ENCODE measurements around the gene BTLA.

BTLA gene

GRCh38 chr3:112492124-112492523, 7.1 kb downstream of the BTLA start:
- Histone ChIP-seq H3K4me1 (ENCODE audit: control insufficient read depth in 2 of 2, insufficient read depth in 2 of 2, low read length in 2 of 2) (no peaks in the 10 kb centered on the region), H3K27ac (ENCODE audit: low read depth in 2 of 2, low read length in 2 of 2) (no peak overlapping the region), H3K4me3 (ENCODE audit: low read length in 2 of 2) (no peak overlapping the region), H3K36me3 (ENCODE audit: control insufficient read depth in 2 of 2, insufficient read depth in 2 of 2, low read length in 2 of 2) (no peaks in the 10 kb centered on the region), H3K9ac (ENCODE audit: low read depth in 1 of 2, low read length in 2 of 2) (no peak overlapping the region), H3K27me3 (ENCODE audit: control insufficient read depth in 2 of 2, insufficient read depth in 2 of 2, low read length in 2 of 2) (no peaks in the 10 kb centered on the region), H3K9me3 (ENCODE audit: control insufficient read depth in 2 of 2, low read length in 2 of 2) (no peaks in the 10 kb centered on the region)

DNA sequence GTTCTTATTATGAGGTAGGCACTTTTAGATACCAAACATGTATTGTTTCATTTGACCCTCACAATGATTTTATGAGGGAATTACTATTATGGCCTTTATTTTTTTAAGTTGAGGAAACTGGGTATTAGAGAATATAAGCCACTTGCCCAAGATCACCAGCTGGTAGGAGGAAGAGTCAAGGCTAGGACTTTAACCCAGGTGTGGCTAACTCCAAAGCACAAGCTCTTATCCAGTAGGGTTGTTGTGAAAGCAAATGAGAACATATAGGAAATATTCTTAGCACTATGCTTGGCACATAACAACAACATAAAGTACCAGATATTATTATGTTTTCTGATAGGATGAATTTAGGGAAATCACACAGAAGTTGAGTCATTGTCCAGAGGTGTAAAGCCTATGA, 7.9 kb downstream of the BTLA start:
- Histone ChIP-seq H3K9ac (ENCODE audit: low read depth in 1 of 2, low read length in 2 of 2) (no peak overlapping the region), H3K9me3 (ENCODE audit: control insufficient read depth in 2 of 2, low read length in 2 of 2) (no peaks in the 10 kb centered on the region), H3K4me1 (ENCODE audit: control insufficient read depth in 2 of 2, insufficient read depth in 2 of 2, low read length in 2 of 2) (no peaks in the 10 kb centered on the region), H3K4me3 (ENCODE audit: low read length in 2 of 2) (no peak overlapping the region), H3K36me3 (ENCODE audit: control insufficient read depth in 2 of 2, insufficient read depth in 2 of 2, low read length in 2 of 2) (no peaks in the 10 kb centered on the region), H3K27ac (ENCODE audit: low read depth in 2 of 2, low read length in 2 of 2) (no peak overlapping the region), H3K27me3 (ENCODE audit: control insufficient read depth in 2 of 2, insufficient read depth in 2 of 2, low read length in 2 of 2) (no peaks in the 10 kb centered on the region)

DNA sequence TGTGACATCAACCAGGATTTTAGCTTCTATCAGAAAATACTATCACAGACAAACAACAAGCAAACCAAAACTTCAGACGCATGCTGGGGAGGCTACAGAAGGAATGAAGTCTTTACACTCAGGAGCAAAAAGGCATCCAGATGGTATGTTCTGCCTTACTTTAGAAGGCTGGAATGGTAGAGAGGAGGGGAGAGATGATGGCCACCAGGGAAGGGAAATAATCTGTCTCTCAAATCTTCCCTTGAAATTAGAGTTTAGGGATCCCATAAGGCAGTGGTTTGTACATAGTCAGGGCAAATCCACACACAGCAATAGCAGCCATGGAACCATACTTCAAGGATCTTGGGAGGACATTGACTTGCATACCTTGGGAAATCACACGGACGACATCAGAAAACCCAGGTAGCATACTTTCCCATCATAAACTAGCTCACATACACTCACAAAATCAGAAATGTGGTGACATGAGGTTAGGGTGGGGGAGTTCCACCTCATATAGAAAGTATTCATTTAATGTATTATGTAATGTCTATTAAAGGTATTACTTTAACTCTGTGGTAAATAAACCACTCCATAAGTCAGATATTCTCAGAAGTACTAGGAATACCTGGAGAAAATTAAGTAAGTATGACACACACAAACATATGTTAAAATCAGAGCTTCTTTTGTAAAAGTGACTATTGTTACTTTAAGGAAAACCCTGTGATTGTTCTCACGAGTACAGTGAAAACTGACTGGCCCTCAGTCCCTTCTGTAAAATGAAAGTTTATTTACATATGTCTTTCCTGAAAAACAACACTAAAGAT, 9.4 kb downstream of the BTLA start:
- Histone ChIP-seq H3K36me3 (ENCODE audit: control insufficient read depth in 2 of 2, insufficient read depth in 2 of 2, low read length in 2 of 2) (no peaks in the 10 kb centered on the region), H3K27ac (ENCODE audit: low read depth in 2 of 2, low read length in 2 of 2) (no peak overlapping the region), H3K9me3 (ENCODE audit: control insufficient read depth in 2 of 2, low read length in 2 of 2) (no peaks in the 10 kb centered on the region), H3K27me3 (ENCODE audit: control insufficient read depth in 2 of 2, insufficient read depth in 2 of 2, low read length in 2 of 2) (no peaks in the 10 kb centered on the region), H3K4me1 (ENCODE audit: control insufficient read depth in 2 of 2, insufficient read depth in 2 of 2, low read length in 2 of 2) (no peaks in the 10 kb centered on the region), H3K4me3 (ENCODE audit: low read length in 2 of 2) (no peak overlapping the region), H3K9ac (ENCODE audit: low read depth in 1 of 2, low read length in 2 of 2) (no peak overlapping the region)

GRCh38 chr3:112486811-112487505, 12.3 kb downstream of the BTLA start:
- no peaks in the 10 kb centered on the region for H3K4me1 ChIP-seq (ENCODE audit: control insufficient read depth in 2 of 2, insufficient read depth in 2 of 2, low read length in 2 of 2)
- H3K27me3 ChIP-seq (ENCODE audit: control insufficient read depth in 2 of 2, insufficient read depth in 2 of 2, low read length in 2 of 2), result no peaks in the 10 kb centered on the region
- no peak overlapping the region for H3K27ac ChIP-seq (ENCODE audit: low read depth in 2 of 2, low read length in 2 of 2)
- H3K9me3 ChIP-seq (ENCODE audit: control insufficient read depth in 2 of 2, low read length in 2 of 2), result no peaks in the 10 kb centered on the region
- no peaks in the 10 kb centered on the region for H3K36me3 ChIP-seq (ENCODE audit: control insufficient read depth in 2 of 2, insufficient read depth in 2 of 2, low read length in 2 of 2)
- no peak overlapping the region for H3K9ac ChIP-seq (ENCODE audit: low read depth in 1 of 2, low read length in 2 of 2)
- H3K4me3 ChIP-seq (ENCODE audit: low read length in 2 of 2), result no peak overlapping the region

DNA sequence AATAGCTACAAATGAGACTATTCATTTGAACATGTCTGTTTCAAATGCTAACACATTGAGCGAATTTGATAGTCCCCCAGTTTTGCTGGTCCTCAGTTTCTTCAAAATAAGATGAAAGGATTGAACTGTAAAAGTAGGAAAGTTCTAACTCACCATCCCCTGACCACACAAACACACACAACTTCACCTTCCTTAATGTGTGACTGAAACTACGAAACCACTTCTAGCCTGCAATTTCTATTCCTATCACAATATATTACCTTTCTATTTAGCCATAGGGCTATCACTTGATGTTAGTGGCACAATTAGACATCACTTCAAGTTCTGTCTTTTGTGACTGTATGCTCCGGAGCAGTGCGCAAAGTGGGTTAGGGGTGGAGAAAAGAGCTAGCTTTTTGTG, 14.9 kb downstream of the BTLA start:
- H3K4me1 ChIP-seq (ENCODE audit: control insufficient read depth in 2 of 2, insufficient read depth in 2 of 2, low read length in 2 of 2), result no peaks in the 10 kb centered on the region
- H3K9me3 ChIP-seq (ENCODE audit: control insufficient read depth in 2 of 2, low read length in 2 of 2), result no peaks in the 10 kb centered on the region
- no peak overlapping the region for H3K4me3 ChIP-seq (ENCODE audit: low read length in 2 of 2)
- H3K27ac ChIP-seq (ENCODE audit: low read depth in 2 of 2, low read length in 2 of 2), result no peak overlapping the region
- H3K36me3 ChIP-seq (ENCODE audit: control insufficient read depth in 2 of 2, insufficient read depth in 2 of 2, low read length in 2 of 2), result no peaks in the 10 kb centered on the region
- no peak overlapping the region for H3K9ac ChIP-seq (ENCODE audit: low read depth in 1 of 2, low read length in 2 of 2)
- H3K27me3 ChIP-seq (ENCODE audit: control insufficient read depth in 2 of 2, insufficient read depth in 2 of 2, low read length in 2 of 2), result no peaks in the 10 kb centered on the region

DNA sequence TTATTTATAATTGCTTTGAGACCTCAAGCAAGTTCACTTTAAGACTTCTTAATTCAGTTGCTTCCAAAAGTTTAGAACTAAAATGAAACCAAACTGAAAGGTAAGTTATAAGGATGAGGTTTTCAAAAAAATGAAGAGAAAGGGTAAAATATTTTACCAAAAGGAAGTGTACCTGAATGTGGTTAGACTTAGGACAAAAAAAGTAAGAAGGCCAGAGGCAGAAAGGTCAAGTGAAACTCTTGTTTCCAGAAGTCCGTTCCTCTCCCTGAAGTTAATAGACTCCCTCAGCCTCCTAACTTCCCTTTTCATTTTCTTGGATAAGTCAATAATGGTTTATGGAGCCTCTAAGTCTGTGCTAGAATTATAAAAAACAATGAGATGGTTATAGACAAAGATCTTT, 16.6 kb downstream of the BTLA start:
- H3K4me3 ChIP-seq (ENCODE audit: low read length in 2 of 2), result no peak overlapping the region
- H3K36me3 ChIP-seq (ENCODE audit: control insufficient read depth in 2 of 2, insufficient read depth in 2 of 2, low read length in 2 of 2), result no peaks in the 10 kb centered on the region
- H3K4me1 ChIP-seq (ENCODE audit: control insufficient read depth in 2 of 2, insufficient read depth in 2 of 2, low read length in 2 of 2), result no peaks in the 10 kb centered on the region
- H3K27me3 ChIP-seq (ENCODE audit: control insufficient read depth in 2 of 2, insufficient read depth in 2 of 2, low read length in 2 of 2), result no peaks in the 10 kb centered on the region
- H3K9me3 ChIP-seq (ENCODE audit: control insufficient read depth in 2 of 2, low read length in 2 of 2), result no peaks in the 10 kb centered on the region
- H3K9ac ChIP-seq (ENCODE audit: low read depth in 1 of 2, low read length in 2 of 2), result no peak overlapping the region
- H3K27ac ChIP-seq (ENCODE audit: low read depth in 2 of 2, low read length in 2 of 2), result no peak overlapping the region

DNA sequence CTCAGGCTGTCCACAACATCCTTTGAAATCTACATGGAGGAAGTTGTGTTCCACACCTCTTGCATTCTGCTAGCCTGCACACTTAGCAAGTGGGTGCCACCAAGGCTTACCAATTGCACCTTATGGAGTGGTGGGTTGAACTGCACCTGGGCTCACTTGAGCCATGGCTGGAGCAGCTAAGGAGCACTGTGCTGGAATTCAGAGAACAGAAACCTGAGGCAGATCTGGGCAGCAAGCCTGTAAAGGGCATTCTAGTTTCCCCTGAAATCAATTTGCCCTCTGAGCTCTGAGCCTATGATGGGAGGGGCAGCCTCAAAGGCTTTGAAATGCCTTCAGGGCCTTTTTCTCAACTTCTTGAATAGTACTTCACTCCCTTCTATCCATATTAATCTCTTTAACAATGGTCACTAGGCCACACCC, 18.0 kb downstream of the BTLA start:
- Histone ChIP-seq H3K4me1 (ENCODE audit: control insufficient read depth in 2 of 2, insufficient read depth in 2 of 2, low read length in 2 of 2) (no peaks in the 10 kb centered on the region), H3K4me3 (ENCODE audit: low read length in 2 of 2) (no peak overlapping the region), H3K27ac (ENCODE audit: low read depth in 2 of 2, low read length in 2 of 2) (no peak overlapping the region), H3K36me3 (ENCODE audit: control insufficient read depth in 2 of 2, insufficient read depth in 2 of 2, low read length in 2 of 2) (no peaks in the 10 kb centered on the region), H3K9me3 (ENCODE audit: control insufficient read depth in 2 of 2, low read length in 2 of 2) (no peaks in the 10 kb centered on the region), H3K9ac (ENCODE audit: low read depth in 1 of 2, low read length in 2 of 2) (no peak overlapping the region), H3K27me3 (ENCODE audit: control insufficient read depth in 2 of 2, insufficient read depth in 2 of 2, low read length in 2 of 2) (no peaks in the 10 kb centered on the region)

DNA sequence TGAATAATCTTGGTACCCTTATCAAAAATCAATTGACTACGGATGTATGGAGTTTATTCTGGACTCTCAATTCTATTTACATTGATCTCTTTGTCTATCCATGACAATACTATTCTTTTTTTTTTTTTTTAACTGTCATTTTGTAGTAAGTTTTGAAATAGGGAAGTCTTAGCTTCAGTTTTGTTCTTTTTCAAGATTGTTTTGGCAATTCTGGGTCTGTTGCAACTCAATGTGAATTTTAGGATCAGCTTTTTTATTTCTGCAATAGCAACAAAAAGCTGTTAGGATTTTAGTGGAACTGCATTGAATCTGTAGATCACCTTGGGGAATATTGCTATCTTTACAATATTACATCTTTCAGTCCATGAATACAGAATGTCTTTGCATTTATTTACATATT, 21.4 kb downstream of the BTLA start:
- no peaks in the 10 kb centered on the region for H3K9me3 ChIP-seq (ENCODE audit: control insufficient read depth in 2 of 2, low read length in 2 of 2)
- H3K36me3 ChIP-seq (ENCODE audit: control insufficient read depth in 2 of 2, insufficient read depth in 2 of 2, low read length in 2 of 2), result no peaks in the 10 kb centered on the region
- no peaks in the 10 kb centered on the region for H3K4me1 ChIP-seq (ENCODE audit: control insufficient read depth in 2 of 2, insufficient read depth in 2 of 2, low read length in 2 of 2)
- H3K27me3 ChIP-seq (ENCODE audit: control insufficient read depth in 2 of 2, insufficient read depth in 2 of 2, low read length in 2 of 2), result no peaks in the 10 kb centered on the region
- H3K9ac ChIP-seq (ENCODE audit: low read depth in 1 of 2, low read length in 2 of 2), result no peak overlapping the region
- no peak overlapping the region for H3K4me3 ChIP-seq (ENCODE audit: low read length in 2 of 2)
- H3K27ac ChIP-seq (ENCODE audit: low read depth in 2 of 2, low read length in 2 of 2), result no peak overlapping the region

GRCh38 chr3:112476346-112476745, 22.9 kb downstream of the BTLA start:
- Histone ChIP-seq H3K4me1 (ENCODE audit: control insufficient read depth in 2 of 2, insufficient read depth in 2 of 2, low read length in 2 of 2) (no peaks in the 10 kb centered on the region), H3K9ac (ENCODE audit: low read depth in 1 of 2, low read length in 2 of 2) (no peak overlapping the region), H3K9me3 (ENCODE audit: control insufficient read depth in 2 of 2, low read length in 2 of 2) (no peaks in the 10 kb centered on the region), H3K36me3 (ENCODE audit: control insufficient read depth in 2 of 2, insufficient read depth in 2 of 2, low read length in 2 of 2) (no peaks in the 10 kb centered on the region), H3K27me3 (ENCODE audit: control insufficient read depth in 2 of 2, insufficient read depth in 2 of 2, low read length in 2 of 2) (no peaks in the 10 kb centered on the region), H3K27ac (ENCODE audit: low read depth in 2 of 2, low read length in 2 of 2) (no peak overlapping the region), H3K4me3 (ENCODE audit: low read length in 2 of 2) (no peak overlapping the region)

DNA sequence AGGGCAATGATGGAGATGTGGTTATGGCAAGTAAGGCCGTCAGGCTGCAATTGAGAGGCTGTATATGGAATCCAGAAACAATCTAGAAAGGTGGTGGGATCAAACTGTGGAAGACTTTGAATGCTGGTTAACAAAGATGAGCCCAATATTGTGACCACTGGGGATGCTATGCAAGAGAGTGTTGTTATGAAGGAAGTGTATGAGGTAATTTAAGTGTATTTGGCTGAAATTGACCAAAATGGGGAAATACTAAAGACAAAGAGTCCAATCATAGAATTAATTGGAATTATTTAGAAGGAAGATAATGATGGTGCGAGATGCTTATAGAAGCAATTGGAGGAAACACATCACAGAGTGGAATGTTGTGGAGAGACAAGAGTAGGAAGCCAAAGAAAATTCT, 24.5 kb downstream of the BTLA start:
- Histone ChIP-seq H3K9ac (ENCODE audit: low read depth in 1 of 2, low read length in 2 of 2) (no peak overlapping the region), H3K4me3 (ENCODE audit: low read length in 2 of 2) (no peak overlapping the region), H3K27ac (ENCODE audit: low read depth in 2 of 2, low read length in 2 of 2) (no peak overlapping the region), H3K36me3 (ENCODE audit: control insufficient read depth in 2 of 2, insufficient read depth in 2 of 2, low read length in 2 of 2) (no peaks in the 10 kb centered on the region), H3K9me3 (ENCODE audit: control insufficient read depth in 2 of 2, low read length in 2 of 2) (no peaks in the 10 kb centered on the region), H3K4me1 (ENCODE audit: control insufficient read depth in 2 of 2, insufficient read depth in 2 of 2, low read length in 2 of 2) (no peaks in the 10 kb centered on the region), H3K27me3 (ENCODE audit: control insufficient read depth in 2 of 2, insufficient read depth in 2 of 2, low read length in 2 of 2) (no peaks in the 10 kb centered on the region)
